GM12878 (cell line): Measurements from ENCODE around the gene TULP4.

Experiments
- EZH2 ChIP-seq: IDR thresholded peaks from 2 replicates; pipeline ENCODE4 v1.6.1; 2012; ENCODE audit warnings: low read depth, mild to moderate bottlenecking, control low read depth, inconsistent platforms, low read length, borderline replicate concordance; ENCODE audit not compliant: control insufficient read depth
- MTA3 ChIP-seq: IDR thresholded peaks from 2 replicates; pipeline ENCODE4 v1.6.1; 2012; ENCODE audit warnings: low read length, inconsistent platforms, borderline replicate concordance
- NFYB ChIP-seq: IDR thresholded peaks from 2 replicates; pipeline ENCODE4 v1.6.1; 2011; ENCODE audit warnings: low read depth, mild to moderate bottlenecking, low read length, improper control_type of control experiment, moderate library complexity; ENCODE audit not compliant: insufficient read depth
- POLR2AphosphoS5 ChIP-seq: IDR thresholded peaks from 2 replicates; pipeline ENCODE4 v1.6.1; 2011; ENCODE audit warnings: mild to moderate bottlenecking, low read length, inconsistent platforms
- RAD21 ChIP-seq: IDR thresholded peaks from 2 replicates; pipeline ENCODE4 v1.6.1; 2011; ENCODE audit warnings: mild to moderate bottlenecking, low read depth, low read length, moderate library complexity; ENCODE audit not compliant: insufficient read depth
- SMAD1 ChIP-seq: fragments of 450-650 bp; IDR thresholded peaks from 2 replicates; pipeline ENCODE4 v1.6.1; 2018; ENCODE audit warnings: mild to moderate bottlenecking, low read depth; ENCODE audit not compliant: partially characterized antibody
- SPI1 ChIP-seq: IDR thresholded peaks from 2 replicates; pipeline ENCODE4 v1.6.1; 2011; ENCODE audit warnings: low read depth, mild to moderate bottlenecking, low read length, moderate library complexity, borderline replicate concordance; ENCODE audit not compliant: insufficient read depth
- TF ChIP-seq, protein P1 (sequence below), 3 experiments: IDR thresholded peaks in 2 of 3; conservative IDR thresholded peaks in 1 of 3; 2 replicates each; pipeline ENCODE4 v1.5.1; 2011; ENCODE audit warnings: low read depth in 3 of 3, low read length in 3 of 3, mild to moderate bottlenecking in 3 of 3, control low read depth in 2 of 3, moderate library complexity in 2 of 3, inconsistent platforms in 1 of 3, mixed read lengths in 1 of 3; ENCODE audit not compliant: control insufficient read depth in 2 of 3, insufficient read depth in 1 of 3; ENCODE audit errors: extremely low read depth in 1 of 3
- TF ChIP-seq, protein P2 (sequence below): IDR thresholded peaks from 2 replicates; pipeline ENCODE4 v1.6.1; 2012; ENCODE audit warnings: low read depth, low read length, improper control_type of control experiment
- TF ChIP-seq, protein P3 (sequence below): IDR thresholded peaks from 2 replicates; pipeline ENCODE4 v1.6.1; 2012; ENCODE audit warnings: low read depth, low read length, improper control_type of control experiment
- TF ChIP-seq, protein P4 (sequence below): fragments of 450-650 bp; formaldehyde crosslinking; IDR thresholded peaks from 2 replicates; pipeline ENCODE4 v1.4.0; 2020; ENCODE audit warnings: mild to moderate bottlenecking, moderate library complexity
- TF ChIP-seq, protein P5 (sequence below): fragments of 450-650 bp; conservative IDR thresholded peaks from 2 replicates; pipeline ENCODE4 v1.6.1; 2017; ENCODE audit warnings: mild to moderate bottlenecking, moderate library complexity
- TF ChIP-seq, protein P6 (sequence below): fragments of 450-650 bp; IDR thresholded peaks from 2 replicates; pipeline ENCODE4 v1.6.1; 2014; ENCODE audit warnings: mild to moderate bottlenecking

DNA sequence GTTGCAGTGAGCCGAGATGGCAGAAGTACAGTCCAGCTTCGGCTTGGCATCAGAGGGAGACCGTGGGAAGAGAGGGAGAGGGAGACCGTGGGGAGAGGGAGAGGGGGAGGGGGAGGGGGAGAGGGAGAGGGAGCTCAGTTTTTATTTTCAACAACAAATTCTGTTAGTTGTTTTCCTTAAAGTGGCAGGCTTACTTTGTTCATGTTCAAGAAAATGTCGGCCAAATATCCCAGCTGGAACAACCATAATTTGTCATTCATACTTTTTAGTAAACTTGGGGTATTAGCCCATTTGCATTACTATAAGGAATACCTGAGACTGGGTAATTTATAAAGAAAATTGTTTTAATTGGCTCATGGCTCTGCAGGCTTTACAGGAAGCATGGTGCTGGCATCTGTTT lies 2.5 kb upstream of the TULP4 start:
- TF ChIP-seq EZH2 (no peak), MTA3 (no peak), NFYB (no peak), SPI1 (no peak), SMAD1 (no peak), RAD21 (no peak), POLR2AphosphoS5 (no peak)
- TF ChIP-seq, protein P1, sequence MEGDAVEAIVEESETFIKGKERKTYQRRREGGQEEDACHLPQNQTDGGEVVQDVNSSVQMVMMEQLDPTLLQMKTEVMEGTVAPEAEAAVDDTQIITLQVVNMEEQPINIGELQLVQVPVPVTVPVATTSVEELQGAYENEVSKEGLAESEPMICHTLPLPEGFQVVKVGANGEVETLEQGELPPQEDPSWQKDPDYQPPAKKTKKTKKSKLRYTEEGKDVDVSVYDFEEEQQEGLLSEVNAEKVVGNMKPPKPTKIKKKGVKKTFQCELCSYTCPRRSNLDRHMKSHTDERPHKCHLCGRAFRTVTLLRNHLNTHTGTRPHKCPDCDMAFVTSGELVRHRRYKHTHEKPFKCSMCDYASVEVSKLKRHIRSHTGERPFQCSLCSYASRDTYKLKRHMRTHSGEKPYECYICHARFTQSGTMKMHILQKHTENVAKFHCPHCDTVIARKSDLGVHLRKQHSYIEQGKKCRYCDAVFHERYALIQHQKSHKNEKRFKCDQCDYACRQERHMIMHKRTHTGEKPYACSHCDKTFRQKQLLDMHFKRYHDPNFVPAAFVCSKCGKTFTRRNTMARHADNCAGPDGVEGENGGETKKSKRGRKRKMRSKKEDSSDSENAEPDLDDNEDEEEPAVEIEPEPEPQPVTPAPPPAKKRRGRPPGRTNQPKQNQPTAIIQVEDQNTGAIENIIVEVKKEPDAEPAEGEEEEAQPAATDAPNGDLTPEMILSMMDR (IDR thresholded peaks at IDR 0.05 in 2 of 3, conservative IDR thresholded peaks at IDR 0.05 in 1 of 3; ENCODE audit: control insufficient read depth in 2 of 3, extremely low read depth in 1 of 3, insufficient read depth in 1 of 3, low read depth in 3 of 3, low read length in 3 of 3): no peak
- TF ChIP-seq, protein P2, sequence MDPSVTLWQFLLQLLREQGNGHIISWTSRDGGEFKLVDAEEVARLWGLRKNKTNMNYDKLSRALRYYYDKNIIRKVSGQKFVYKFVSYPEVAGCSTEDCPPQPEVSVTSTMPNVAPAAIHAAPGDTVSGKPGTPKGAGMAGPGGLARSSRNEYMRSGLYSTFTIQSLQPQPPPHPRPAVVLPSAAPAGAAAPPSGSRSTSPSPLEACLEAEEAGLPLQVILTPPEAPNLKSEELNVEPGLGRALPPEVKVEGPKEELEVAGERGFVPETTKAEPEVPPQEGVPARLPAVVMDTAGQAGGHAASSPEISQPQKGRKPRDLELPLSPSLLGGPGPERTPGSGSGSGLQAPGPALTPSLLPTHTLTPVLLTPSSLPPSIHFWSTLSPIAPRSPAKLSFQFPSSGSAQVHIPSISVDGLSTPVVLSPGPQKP: no peak
- TF ChIP-seq, protein P3, sequence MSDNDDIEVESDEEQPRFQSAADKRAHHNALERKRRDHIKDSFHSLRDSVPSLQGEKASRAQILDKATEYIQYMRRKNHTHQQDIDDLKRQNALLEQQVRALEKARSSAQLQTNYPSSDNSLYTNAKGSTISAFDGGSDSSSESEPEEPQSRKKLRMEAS: no peak
- TF ChIP-seq, protein P4, sequence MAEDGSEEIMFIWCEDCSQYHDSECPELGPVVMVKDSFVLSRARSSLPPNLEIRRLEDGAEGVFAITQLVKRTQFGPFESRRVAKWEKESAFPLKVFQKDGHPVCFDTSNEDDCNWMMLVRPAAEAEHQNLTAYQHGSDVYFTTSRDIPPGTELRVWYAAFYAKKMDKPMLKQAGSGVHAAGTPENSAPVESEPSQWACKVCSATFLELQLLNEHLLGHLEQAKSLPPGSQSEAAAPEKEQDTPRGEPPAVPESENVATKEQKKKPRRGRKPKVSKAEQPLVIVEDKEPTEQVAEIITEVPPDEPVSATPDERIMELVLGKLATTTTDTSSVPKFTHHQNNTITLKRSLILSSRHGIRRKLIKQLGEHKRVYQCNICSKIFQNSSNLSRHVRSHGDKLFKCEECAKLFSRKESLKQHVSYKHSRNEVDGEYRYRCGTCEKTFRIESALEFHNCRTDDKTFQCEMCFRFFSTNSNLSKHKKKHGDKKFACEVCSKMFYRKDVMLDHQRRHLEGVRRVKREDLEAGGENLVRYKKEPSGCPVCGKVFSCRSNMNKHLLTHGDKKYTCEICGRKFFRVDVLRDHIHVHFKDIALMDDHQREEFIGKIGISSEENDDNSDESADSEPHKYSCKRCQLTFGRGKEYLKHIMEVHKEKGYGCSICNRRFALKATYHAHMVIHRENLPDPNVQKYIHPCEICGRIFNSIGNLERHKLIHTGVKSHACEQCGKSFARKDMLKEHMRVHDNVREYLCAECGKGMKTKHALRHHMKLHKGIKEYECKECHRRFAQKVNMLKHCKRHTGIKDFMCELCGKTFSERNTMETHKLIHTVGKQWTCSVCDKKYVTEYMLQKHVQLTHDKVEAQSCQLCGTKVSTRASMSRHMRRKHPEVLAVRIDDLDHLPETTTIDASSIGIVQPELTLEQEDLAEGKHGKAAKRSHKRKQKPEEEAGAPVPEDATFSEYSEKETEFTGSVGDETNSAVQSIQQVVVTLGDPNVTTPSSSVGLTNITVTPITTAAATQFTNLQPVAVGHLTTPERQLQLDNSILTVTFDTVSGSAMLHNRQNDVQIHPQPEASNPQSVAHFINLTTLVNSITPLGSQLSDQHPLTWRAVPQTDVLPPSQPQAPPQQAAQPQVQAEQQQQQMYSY: no peak
- TF ChIP-seq, protein P5, sequence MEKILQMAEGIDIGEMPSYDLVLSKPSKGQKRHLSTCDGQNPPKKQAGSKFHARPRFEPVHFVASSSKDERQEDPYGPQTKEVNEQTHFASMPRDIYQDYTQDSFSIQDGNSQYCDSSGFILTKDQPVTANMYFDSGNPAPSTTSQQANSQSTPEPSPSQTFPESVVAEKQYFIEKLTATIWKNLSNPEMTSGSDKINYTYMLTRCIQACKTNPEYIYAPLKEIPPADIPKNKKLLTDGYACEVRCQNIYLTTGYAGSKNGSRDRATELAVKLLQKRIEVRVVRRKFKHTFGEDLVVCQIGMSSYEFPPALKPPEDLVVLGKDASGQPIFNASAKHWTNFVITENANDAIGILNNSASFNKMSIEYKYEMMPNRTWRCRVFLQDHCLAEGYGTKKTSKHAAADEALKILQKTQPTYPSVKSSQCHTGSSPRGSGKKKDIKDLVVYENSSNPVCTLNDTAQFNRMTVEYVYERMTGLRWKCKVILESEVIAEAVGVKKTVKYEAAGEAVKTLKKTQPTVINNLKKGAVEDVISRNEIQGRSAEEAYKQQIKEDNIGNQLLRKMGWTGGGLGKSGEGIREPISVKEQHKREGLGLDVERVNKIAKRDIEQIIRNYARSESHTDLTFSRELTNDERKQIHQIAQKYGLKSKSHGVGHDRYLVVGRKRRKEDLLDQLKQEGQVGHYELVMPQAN: no peak
- TF ChIP-seq, protein P6, sequence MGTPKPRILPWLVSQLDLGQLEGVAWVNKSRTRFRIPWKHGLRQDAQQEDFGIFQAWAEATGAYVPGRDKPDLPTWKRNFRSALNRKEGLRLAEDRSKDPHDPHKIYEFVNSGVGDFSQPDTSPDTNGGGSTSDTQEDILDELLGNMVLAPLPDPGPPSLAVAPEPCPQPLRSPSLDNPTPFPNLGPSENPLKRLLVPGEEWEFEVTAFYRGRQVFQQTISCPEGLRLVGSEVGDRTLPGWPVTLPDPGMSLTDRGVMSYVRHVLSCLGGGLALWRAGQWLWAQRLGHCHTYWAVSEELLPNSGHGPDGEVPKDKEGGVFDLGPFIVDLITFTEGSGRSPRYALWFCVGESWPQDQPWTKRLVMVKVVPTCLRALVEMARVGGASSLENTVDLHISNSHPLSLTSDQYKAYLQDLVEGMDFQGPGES: no peak
